SK-N-SH (cell line): ENCODE measurements around the gene TP53BP2.

Source experiments
- CTCF ChIP-seq: fragments of 200-600 bp; sonication (generic); IDR thresholded peaks from 2 replicates; pipeline ENCODE4 v1.6.1; 2017; ENCODE audit warnings: antibody characterized with exemption, mild to moderate bottlenecking, moderate library complexity
- RCOR1 ChIP-seq: fragments of 150-350 bp; IDR thresholded peaks from 2 replicates; pipeline ENCODE4 v1.6.1; 2017; ENCODE audit warnings: antibody characterized with exemption, low read length

- TF ChIP-seq CTCF (no peak), RCOR1 (no peak)
Observed at GRCh38 chr1:223794136-223794880, 51.4 kb downstream of the TP53BP2 start.
